Measurements from ENCODE around the gene PCCB.

- TF ChIP-seq POLR2AphosphoS5 (IDR thresholded peaks at IDR 0.05; ENCODE audit: low read depth, low read length) (no peak), CTCF (IDR thresholded peaks at IDR 0.05) (no peak), SIN3A (IDR thresholded peaks at IDR 0.05; ENCODE audit: borderline replicate concordance, insufficient read depth, low read depth, low read length) (no peak), TCF7L2 (IDR thresholded peaks at IDR 0.05; ENCODE audit: low read depth, low read length) (no peak), REST (IDR thresholded peaks at IDR 0.05; ENCODE audit: insufficient read depth in 1 of 2, low read depth in 2 of 2, low read length in 1 of 2) (no peak)
These were observed 29.0 kb downstream of the PCCB start for GRCh38 chr3:136279092-136279491.
